Adrenal gland (tissue), 5 donors: Measurements from ENCODE around the gene FBXL17.

Experiments used
- POLR2A ChIP-seq, 2 donors: fragments of 450-650 bp; IDR thresholded peaks; one replicate each; pipeline ENCODE4 v1.6.1; 2017; ENCODE audit warnings: antibody characterized with exemption in 2 of 2, mild to moderate bottlenecking in 2 of 2, moderate library complexity in 1 of 2
- TF ChIP-seq, protein P1 (sequence below), 6 experiments: fragments of 450-650 bp in 4 of 6; fragments of 200-600 bp in 2 of 6; sonication (generic) in 1 of 6; IDR thresholded peaks; 1 replicate in 5 of 6; 2 replicates in 1 of 6; pipeline versions ENCODE4 v1.5.1 to v1.8.0; 2016 to 2021; ENCODE audit warnings: antibody characterized with exemption in 6 of 6, mild to moderate bottlenecking in 2 of 6, moderate library complexity in 1 of 6
- donor health status: DM: no; HTN: no; CAD: no.

DNA sequence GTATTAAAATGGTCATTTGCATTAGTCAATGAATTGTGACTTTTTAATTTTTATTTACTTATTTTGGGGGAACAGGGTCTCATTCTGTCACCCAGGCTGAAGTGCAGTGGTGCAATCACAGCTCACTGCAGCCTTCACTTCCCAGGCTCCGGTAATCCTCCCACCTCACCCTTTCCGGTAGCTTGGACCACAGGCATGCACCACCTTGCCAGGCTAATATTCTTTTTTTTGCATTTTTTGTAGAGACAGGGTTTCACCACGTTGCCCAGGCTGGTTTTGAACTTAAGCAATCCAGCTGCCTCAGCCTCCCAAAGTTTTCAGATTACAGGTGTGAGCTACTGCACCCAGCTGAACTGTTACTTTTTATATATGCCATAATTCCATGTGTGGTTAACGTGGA is 143.4 kb downstream of the FBXL17 start:
- TF ChIP-seq, protein P1, sequence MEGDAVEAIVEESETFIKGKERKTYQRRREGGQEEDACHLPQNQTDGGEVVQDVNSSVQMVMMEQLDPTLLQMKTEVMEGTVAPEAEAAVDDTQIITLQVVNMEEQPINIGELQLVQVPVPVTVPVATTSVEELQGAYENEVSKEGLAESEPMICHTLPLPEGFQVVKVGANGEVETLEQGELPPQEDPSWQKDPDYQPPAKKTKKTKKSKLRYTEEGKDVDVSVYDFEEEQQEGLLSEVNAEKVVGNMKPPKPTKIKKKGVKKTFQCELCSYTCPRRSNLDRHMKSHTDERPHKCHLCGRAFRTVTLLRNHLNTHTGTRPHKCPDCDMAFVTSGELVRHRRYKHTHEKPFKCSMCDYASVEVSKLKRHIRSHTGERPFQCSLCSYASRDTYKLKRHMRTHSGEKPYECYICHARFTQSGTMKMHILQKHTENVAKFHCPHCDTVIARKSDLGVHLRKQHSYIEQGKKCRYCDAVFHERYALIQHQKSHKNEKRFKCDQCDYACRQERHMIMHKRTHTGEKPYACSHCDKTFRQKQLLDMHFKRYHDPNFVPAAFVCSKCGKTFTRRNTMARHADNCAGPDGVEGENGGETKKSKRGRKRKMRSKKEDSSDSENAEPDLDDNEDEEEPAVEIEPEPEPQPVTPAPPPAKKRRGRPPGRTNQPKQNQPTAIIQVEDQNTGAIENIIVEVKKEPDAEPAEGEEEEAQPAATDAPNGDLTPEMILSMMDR (IDR thresholded peaks at IDR 0.05) = no peak
- no peak for TF ChIP-seq POLR2A (IDR thresholded peaks at IDR 0.05)
